NK-92 treated with Interleukin-12 subunit alpha and Interleukin-12 subunit beta, amount 100 ng/mL, for 24 hours (cell line): ENCODE data around the gene NPHP4.

Experiments
- DNase-seq: peaks from one replicate; lab custom pipeline; 2025; lab: John Stamatoyannopoulos, UW

NPHP4 gene

DNA sequence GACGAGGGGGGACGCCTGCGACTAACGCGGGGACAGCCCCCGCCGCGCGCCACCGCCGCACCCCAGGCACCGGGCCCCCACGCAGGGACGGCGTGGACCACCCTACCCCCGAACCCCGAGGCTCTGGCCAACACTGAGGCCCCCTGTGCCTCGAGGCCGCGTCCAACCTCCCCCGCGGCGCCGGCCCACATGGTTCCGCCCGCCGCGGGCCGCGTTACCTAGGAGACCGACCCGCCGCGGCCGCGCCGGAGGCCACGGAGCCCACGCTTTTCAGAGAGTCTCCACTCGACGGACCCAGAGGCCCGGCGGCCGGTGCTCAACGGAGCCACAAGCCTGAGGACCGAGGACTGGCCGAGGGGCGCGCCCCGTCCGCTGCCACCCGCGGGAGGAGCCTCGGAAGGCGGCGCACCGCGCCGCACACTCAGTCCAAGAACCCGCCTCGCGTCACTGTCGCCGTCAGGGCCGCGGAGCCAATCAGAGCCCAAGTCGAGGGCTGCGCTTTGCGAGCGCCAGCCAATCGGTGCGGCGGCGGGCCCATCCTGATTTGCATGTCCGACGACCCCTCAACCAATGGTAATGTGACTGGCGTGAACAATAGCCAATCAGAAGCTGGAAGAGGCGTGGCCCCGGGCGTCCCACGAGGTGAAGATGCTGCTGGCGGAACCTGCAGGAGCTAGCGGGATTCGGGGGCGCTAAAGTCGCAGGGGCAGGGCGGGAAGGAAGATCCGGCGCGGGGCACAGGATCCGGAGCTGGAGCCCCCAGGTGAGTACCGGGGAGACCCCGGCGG lies at the start of gene NPHP4:
NPHP4 (minus strand) TSS at position 400 of the 788 bp plus-strand sequence. CDS start 6,136 bp downstream, outside the sequence.
- peak; percentile 99 for DNase-seq

DNA sequence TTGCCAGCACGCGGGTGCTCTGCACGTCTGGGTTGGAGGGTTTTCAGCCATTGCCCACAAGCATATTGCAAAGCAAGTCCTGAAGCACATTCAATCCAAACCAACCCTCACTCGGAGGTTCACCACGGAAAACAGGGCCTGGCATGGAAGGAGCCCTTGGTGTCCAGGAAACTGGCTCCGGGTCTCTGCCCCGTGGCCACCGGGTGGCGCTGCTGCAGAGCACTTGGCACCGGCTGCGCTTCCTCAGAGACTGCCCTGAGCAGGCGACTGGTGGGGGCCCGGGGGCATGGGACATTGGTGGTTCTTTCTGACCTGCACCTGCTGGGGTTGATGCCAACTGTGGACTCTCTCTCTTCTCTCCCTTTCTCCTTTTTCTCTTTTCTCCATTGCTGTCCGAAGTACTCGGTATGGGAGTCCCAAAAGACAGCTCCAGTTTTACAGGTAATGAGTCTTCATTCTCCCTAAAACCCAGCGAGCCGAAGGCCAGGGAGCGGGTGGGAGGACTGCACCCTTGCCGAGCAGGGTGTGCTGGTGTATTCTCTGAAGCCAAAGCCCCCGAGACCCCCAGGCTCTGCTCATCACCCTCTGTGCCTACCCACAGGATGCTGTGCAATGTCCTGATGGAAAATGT lies 49.3 kb upstream of the NPHP4 start:
- DNase-seq = no peak

DNA sequence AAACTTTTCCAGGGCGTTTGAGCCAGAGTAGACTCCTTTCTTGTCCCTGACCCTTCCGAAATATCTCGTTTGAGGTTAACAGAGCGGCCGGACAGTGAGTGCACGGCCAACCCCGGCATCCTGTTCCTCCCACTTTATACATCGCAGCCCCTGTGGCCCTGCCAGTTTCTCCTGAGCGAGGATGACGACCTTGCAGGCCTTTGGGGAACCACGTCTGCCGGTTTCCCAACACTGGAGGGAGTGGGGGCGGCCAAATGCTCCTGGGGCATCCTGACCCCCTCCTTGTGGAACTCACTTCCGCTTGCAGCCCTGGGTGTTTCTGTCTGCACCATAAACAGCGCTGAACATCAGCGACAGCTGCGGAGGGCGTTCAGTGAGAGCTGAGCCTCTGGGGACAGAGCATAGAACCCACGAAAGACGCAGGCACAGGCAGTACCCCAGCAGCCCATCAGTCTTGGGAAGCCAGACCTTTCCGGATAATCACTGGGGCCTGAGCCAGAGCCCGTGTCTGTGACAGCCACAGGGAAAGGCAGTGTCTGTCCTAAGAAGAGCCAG lies 48.7 kb upstream of the NPHP4 start:
- no peak for DNase-seq

DNA sequence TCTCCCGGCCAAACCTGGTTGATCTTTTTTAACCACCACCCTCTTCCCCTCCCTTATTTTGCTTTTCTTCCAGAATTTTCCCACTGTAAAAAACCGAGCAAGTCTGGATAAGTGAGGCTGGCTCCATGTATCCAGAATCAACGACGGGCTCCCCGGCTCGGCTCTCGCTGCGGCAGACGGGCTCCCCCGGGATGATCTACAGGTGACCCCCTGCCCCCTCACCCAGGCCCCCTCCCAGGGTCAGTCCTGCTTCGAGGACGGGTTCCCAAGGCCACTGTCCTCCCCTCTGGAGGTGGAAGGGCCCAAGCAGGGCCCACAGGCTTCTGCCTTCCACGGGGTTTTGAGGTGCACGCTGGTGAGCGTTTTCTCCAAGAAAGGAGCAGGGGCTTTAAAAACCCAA lies 48.2 kb upstream of the NPHP4 start:
- DNase-seq = no peak

DNA sequence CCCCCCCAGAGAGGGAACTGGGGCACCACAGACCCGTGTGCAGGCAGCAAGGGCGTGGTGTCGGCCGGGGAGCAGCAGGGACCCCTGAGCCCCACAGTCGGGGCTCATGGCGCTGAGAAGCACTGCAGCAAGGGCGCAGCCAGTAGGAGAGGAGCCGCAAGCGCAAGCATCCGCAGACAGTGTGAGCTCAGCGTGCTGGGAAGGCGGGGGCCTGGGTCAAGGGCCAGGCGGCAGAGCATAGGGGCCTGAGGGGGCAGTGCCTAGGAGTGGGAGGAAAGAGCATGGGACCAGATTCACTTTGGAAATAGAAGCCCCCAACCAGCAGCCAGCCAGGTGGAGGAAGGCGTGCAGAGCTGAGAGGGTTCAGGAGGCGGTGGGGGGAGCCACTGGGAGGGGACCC lies 46.8 kb upstream of the NPHP4 start:
- no peak for DNase-seq

DNA sequence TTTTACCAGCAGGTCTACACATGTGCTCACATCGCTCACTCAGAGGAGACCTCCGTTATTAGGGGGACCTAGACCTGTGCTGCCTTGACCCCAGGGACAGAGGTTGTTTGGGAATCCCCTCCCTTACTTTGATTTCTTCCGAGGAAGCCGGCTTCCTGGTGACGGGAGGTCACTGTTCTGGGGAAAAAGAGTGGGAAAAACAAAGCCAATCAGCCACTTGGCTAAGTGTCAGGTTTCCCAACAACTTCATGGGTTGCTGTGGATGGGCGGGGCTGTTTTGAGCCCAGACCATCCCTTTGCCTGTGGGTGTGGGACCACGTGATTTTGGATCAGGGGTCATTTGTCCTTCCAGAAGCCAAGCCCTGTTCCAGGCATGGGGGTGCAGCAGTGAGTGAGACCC lies 46.4 kb upstream of the NPHP4 start:
- no peak for DNase-seq

DNA sequence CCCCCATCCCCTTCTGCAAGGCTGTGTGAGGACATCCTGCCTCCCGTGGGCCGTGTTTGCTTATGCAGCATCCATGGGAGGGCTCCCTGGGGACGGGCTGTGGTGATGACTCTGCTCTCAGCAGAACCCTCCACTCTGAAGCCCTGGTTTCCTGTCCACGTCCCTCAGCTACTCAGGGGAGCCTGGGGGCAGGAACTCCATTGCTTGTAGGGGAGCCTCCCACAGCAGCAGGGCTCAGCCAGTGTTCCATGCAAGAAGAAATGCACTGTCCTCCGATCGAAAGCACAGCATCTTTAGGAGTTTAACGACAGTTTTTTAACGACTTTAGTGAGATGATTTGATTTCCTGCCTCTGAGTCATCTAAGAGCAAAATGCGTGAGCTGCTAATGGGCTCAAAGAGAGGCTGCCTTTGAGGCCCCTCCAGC lies 45.1 kb upstream of the NPHP4 start:
- no peak for DNase-seq

DNA sequence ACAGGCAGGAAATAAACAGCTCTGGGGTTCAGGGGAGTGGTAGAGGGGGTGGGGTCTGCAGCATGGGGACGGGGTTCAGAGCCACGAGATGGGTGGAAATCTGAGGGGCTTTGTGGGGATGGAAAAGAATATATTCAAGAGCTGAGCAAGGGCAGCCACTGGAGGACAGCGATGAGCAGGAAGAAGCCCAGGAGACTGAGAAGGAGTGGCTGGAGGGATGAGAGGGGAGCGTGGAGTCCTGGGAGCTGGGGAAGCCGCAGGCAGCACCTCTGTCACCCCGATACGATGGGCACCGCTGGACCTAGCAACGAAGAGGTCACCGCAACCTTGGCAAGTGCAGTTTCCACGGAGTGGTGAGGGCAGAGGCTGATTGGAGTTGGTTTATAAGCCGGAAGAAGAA lies 43.5 kb upstream of the NPHP4 start:
- DNase-seq = no peak

DNA sequence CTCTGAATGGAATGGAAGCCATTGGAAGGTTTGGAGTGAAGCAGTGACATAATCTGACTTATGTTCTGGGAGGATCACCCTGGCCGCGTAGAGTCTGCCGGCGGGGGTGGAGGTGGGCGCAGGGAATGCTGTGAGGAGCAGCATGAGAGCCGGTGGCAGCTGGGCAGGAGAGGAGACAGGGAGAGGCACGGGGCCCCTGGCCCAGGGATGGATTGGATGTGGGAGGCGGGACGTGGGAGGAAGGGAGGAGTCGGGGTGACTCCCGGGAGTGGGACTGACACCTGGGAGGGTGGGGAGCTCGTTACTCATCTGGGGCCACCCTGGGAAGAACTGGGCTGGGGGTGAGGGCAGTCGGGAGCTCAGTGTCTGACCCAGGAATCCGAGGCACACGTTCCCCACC lies 43.1 kb upstream of the NPHP4 start:
- DNase-seq = no peak

DNA sequence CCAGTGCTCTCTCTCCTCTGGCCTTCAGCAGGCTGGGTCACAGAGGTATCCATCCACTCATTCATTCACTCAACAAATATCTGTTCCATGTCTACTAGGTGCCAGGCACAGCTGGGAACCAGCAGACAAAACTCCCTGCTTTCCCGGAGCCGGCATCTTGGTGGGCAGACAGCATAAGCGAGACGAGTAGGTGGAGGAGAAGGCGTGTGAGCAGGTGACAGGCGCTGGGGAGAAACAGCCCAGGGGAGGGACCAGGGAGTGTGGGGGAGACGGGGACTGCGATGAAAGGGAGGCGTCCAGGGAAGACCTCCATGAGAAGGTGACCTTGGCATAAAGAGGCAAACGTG lies 42.5 kb upstream of the NPHP4 start:
- no peak for DNase-seq

DNA sequence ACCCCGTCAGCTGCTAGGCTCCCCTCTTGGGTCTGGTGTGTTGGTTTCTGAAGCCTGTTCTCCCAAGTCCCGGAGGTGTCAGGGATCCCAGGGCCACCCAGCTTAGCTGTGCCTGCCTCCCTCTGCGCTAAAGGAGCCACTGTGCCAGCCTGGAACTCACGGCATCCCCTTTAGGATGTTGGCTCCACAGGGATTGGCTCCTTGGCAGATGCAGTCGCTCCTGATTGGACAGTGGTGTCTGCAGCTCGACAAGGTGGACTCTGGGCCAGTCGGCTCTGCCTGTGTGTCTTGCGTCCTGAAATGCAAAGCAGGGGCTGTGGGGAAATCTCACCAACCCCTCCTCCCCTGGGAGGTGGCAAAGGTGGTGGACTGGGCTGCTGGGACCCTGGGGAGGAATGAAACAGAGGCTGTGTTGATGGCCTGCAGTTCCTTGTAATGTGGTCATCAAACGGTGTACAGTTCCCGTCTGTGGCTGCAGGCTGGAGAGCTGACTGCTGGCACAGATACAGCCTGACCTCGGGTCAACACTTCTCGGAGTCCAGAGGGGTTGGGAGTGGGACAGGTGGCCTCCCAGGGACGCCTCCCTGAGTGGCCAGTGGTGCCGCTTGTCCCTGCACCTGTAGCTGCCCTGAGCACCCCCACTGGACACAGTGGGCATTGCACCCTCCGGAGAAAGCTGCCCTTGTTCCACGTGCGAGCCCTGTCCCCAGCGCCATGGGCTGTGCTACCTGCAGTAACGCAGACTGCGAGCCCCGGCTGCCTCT lies 41.9 kb upstream of the NPHP4 start:
- DNase-seq = no peak

DNA sequence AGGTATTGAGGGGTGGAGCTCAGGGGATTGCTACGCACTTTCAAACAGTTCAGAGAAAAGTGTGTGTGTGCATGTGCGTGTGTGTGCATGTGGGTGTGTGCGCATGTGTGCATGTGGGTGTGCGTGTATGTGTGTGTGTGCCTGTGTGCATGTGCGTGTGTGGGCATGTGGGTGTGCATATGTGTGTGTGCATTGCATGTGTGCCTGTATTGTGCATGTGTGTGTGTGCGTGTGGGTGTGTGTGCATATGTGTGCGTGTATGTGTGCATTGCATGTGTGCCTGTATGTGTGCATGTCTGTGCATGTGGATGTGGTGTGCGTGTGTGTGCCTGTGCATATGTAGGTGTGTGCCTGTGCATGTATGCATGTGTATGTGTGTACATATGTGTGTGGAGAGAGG lies 40.9 kb upstream of the NPHP4 start:
- DNase-seq = no peak

DNA sequence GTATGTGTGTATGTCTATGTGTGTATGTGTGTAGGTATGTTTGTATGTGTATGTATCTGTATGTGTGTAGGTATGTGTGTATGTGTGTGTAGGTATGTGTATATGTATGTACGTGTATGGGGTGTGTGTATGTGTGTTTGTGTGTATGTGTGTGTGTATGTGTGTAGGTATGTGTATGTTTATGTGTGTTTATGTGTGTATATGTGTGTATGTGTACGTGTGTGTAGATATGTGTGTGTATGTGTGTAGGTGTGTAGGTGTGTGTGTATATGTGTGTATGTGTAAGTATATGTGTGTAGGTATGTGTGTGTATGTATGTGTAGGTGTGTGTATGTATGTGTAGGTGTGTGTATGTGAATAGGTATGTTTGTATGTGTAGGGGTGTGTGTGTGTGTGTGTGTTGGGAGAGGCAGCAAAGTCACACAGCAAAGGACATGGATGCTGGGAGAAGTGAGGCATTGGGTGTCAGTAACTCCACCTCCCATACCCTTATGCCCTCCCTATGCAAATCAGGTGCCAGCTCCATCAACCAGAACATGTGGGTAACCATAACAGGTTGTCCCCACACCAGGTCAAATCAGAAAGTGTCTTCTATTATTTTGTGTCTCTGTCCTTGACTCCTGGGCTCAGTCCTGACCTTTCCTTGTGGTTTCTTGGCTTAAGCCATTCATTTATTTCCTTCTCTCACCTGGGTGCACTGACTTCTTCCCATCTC lies 38.5 kb upstream of the NPHP4 start:
- no peak for DNase-seq

DNA sequence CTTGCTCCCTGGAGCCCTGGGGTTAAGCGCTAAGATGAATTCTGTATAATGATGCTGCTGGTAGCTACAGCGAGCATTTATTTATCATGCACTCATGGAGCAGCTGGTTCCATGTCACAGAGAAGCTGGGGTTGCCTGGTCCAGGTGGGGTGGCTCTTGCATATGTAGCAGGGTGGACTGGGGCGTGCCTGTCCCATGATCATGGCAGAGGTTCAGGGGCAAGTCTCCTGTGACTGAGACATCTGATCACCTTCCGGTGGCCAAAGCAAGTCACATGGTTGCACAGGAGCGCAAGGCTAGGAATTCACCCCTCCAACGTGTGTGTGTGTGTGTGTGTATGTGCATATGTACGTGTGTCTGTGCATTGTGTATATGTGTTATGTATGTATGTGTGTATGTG lies 37.9 kb upstream of the NPHP4 start:
- DNase-seq = no peak

DNA sequence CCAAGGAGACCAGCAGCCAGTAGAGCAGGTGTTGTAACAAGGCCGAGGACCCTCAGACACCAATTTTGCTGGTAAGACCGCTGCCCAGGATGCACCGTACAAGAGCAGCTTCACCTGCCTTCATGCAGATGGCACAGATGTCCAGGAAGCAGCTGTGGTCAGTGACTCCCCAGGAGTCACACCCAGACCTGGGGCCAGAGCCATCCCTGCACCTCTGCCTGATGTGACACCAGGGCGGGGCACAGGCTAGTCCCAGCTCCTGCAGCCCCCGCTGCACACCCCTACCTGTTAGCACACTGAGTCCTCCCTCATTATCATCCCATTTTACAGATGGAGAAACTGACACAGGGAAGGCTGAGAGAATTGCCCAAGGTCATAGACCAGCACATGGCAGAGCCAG lies 37.1 kb upstream of the NPHP4 start:
- DNase-seq = peak; percentile 21

DNA sequence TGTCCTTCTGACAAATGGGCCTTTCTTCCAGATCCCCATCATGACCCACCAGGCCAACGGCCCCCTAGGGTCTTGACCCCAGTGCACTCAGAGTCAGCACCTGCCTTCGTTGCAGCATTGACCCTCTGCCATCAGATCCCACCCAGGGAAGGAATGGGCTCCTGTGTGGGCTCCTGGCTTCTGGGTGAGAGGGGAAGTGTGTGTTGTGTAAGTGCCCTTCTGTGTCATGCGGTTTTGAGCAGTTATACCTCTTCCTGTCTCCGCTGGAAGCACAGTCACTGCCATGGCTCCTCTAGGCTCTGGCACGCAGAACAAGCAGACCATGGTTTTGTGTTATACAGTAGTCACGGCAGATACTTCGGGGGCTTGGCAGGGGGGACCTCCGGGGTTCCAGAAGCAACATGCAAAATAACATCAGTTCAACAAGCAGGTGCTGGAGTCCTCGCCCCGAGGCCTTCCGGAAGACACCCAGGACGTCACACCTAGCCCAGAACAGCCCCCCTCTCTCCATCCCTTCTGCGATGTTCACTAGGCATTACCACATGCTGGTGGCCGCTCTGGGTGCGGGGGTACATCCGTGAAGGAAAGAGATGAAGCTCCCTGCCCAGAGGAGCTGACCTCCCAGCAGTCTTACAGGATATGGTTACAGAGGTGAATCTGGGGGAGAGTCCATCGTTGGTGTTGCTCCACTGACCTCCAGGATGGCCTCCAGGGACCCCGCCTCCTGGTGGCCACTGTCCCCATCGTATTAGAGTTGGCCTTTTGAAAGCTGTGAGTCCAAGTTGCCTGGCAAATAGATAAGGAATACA lies 36.0 kb upstream of the NPHP4 start:
- DNase-seq = peak; percentile 63

DNA sequence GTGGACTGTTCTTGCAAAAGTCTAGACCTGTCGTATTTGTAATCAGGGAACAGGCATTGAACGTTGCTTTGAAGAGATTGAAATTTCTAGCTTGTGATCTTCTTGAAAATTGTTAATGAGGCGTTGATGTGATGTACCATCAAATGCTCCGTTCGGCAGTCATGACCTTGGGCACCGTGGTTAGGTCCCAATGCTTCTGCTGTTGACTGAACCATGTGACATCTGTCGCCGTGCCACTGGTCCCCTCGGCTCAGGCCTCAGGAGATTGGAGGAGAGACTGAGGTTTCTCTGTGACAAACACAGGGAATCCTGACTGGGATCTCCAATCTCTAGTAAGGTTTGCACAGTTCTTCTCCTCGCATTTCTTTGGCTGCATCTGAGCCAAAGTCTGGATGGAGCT lies 35.4 kb upstream of the NPHP4 start:
- DNase-seq = peak; percentile 56

DNA sequence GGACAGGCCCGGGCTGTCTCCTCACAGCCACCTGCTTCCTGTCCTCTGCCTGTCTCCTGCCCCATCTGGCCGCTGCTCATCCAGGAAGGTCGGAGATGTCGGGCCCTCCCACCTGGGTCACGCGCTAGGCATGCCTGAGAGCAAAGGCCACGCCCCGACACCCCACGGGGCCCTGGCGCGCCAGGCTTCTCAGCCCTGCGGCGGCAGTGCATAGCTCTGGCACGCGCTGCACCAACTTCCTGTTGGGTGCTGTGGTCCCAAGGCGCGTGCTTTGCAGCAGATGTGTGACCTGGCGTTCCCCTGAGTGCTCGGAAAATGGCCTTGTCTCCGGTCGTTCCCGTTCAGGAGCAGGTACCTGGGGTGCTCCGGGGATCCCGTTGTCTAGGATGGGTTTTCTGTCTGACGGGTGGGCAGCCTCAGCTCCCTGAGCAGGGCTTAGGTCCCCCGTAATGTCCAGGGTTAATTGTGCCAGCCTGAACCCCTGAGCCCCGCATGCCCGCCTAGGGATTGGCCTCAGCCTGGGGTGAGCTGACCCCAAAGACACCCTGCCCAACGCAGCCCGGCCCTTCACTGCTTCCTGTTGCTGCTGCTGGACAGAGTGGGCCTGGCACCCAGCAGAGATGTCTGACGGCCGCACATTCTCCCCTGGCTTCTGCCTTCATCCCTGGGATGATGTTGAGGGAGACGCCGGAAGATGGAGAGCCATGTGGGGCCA lies 34.0 kb upstream of the NPHP4 start:
- peak; percentile 95 for DNase-seq

DNA sequence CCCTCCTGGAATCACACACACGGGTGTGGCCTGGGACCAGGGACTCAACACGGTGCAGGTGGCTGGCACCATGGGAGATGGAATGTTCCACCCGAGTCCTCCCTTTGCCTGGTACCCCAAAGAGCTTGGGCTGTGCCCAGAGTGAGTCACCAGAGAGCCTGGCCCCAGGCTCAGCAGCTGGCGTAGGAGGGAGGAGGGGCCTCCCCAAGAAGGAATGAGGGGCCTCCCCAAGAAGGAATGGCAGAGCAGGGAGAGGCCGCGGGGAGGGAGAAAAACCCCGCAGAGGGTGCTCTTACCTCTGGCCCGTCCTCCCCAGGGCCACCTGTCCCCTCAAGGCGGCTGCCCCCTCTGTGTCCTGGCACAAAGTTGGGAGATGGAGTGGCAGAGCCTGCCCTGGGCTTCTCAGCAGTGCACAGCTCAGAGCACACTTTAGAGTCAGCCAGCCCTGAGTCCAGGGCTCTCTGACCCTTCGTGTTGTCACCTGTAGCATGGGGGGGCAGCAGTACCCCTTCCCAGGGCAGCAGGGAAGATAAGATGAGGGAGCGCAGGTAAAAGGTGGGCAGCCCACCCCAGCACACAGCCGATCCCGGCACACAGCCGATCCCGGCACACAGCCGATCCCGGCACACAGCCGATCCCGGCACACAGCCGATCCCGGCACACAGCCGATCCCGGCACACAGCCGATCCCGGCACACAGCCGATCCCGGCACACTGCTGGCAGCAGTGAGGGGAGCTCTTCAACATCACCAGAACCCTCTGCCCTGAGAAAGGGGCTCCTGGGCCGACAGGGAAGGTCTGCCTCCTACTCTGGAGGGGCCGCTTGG lies 33.3 kb upstream of the NPHP4 start:
- no peak for DNase-seq

DNA sequence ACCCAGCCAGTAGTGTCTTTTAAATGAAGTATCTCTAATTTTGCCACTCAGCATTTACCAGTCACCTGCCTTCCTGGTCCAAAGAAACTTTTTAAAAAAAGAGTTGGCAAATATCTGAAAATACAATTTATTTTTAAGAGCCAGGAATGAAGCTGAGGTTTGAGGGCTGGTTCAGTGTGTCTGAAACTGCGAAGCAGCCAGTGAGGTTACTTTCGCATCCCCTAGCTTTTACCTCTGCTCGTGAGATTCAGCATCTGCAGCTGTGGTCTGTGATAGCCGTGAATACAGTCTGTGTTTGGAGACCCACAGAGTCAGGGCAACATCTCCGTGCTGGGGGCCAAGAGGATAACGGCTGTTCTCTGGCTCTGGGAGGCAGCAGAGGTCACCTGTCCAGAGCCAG lies 32.2 kb upstream of the NPHP4 start:
- no peak for DNase-seq
